ENCODE measurements around the gene NR3C2. TPM values are rescaled to one million over a fixed set of nuclear protein-coding genes. Genes with fewer than 3 reads are reported as not detected.

The NR3C2 gene
- total and polyA plus RNA-seq, 5 experiments from 2014 or later: 6.8 to 53.5 (median 9.4) TPM

GRCh38 chr4:148396986-148397673 is 45.1 kb downstream of the NR3C2 start:
- H3K36me3 Mint-ChIP-seq: peaks cover 0 to 9% (median 3%) of the 10 kb centered on the region in 3 donors
- no peaks in the 10 kb centered on the region for H3K9me3 Mint-ChIP-seq
- H3K4me1 Mint-ChIP-seq: peaks cover 30 to 68% (median 56%) of the 10 kb centered on the region in 4 donors
- H3K27ac Mint-ChIP-seq: no peak overlapping the region
- ATAC-seq (no peak), DNase-seq (no peak)
- no peaks in the 10 kb centered on the region for H3K27me3 Mint-ChIP-seq
- POLR2A ChIA-PET: no interaction called here
- no peak overlapping the region for H3K4me3 Mint-ChIP-seq

GRCh38 chr4:148395771-148396170 is 46.4 kb downstream of the NR3C2 start:
- Mint-ChIP-seq H3K27me3 (no peaks in the 10 kb centered on the region), H3K36me3 (peaks cover 0 to 9% (median 3%) of the 10 kb centered on the region in 3 donors), H3K9me3 (no peaks in the 10 kb centered on the region), H3K4me3 (no peak overlapping the region), H3K4me1 (peaks cover 25 to 74% (median 53%) of the 10 kb centered on the region in 4 donors), H3K27ac (no peak overlapping the region)
- ATAC-seq (no peak), DNase-seq (no peak)
- POLR2A ChIA-PET: interaction anchor here (0.5 to 1.1 kb wide), 2 partner anchors 8 to 47 kb away, joined by 3 read pairs; partner anchors contain the start of gene NR3C2

- Mint-ChIP-seq H3K27ac (no peak overlapping the region), H3K4me1 (peaks cover 22 to 67% (median 55%) of the 10 kb centered on the region in 4 donors)
- POLR2A ChIA-PET: interaction anchor here (0.6 to 1.0 kb wide), 2 partner anchors 52 to 119 kb away, joined by 3 to 4 read pairs; no protein-coding TSS in a partner anchor
Observed at GRCh38 chr4:148391056-148391455, 51.2 kb downstream of the NR3C2 start.

GRCh38 chr4:148390311-148390710 is 51.9 kb downstream of the NR3C2 start:
- Mint-ChIP-seq H3K27ac (peak overlapping the region in 3 of 10 donors; percentile 1 to 74 (median 19)), H3K27me3 (no peaks in the 10 kb centered on the region), H3K4me3 (no peak overlapping the region), H3K4me1 (peaks cover 24 to 67% (median 58%) of the 10 kb centered on the region in 4 donors), H3K36me3 (peaks cover 0 to 7% (median 1%) of the 10 kb centered on the region in 3 donors), H3K9me3 (no peaks in the 10 kb centered on the region)
- DNase-seq: no peak
- ATAC-seq: no peak
- POLR2A ChIA-PET: interaction anchor here (1.0 kb wide), 1 partner anchor 53 kb away, joined by 4 read pairs; no protein-coding TSS in a partner anchor

More at GRCh38 chr4:148391056-148391455, 51.2 kb downstream of the NR3C2 start:
- ATAC-seq (no peak), DNase-seq (no peak)
- Mint-ChIP-seq H3K36me3 (peaks cover 0 to 7% (median 2%) of the 10 kb centered on the region in 3 donors), H3K27me3 (no peaks in the 10 kb centered on the region), H3K9me3 (no peaks in the 10 kb centered on the region), H3K4me3 (no peak overlapping the region)

- DNase-seq: no peak
- peaks cover 20 to 54% (median 45%) of the 10 kb centered on the region in 4 donors for H3K4me1 Mint-ChIP-seq
- peaks cover 0 to 9% (median 0%) of the 10 kb centered on the region in 3 donors for H3K36me3 Mint-ChIP-seq
- no peak overlapping the region for H3K4me3 Mint-ChIP-seq
- POLR2A ChIA-PET: no interaction called here
- peak overlapping the region in 6 of 10 donors; percentile 8 to 67 (median 31) for H3K27ac Mint-ChIP-seq
- ATAC-seq: no peak
- no peaks in the 10 kb centered on the region for H3K27me3 Mint-ChIP-seq
- peaks cover 0 to 9% (median 0%) of the 10 kb centered on the region in 9 donors for H3K9me3 Mint-ChIP-seq
Observed at GRCh38 chr4:148380291-148380690, 61.9 kb downstream of the NR3C2 start.

- H3K36me3 Mint-ChIP-seq: peaks cover 0 to 5% (median 0%) of the 10 kb centered on the region in 3 donors
- H3K27ac Mint-ChIP-seq: peak overlapping the region; percentile 86 to 98 (median 94)
- DNase-seq: peak; percentile 33 to 85 (median 67)
- POLR2A ChIA-PET: interaction anchor here (0.5 to 5.1 kb wide), 9 partner anchors 41 to 323 kb away, joined by 3 to 103 read pairs (median 5); partner anchors contain the start of gene NR3C2
- ATAC-seq: peak; percentile 89 to 90
- peak overlapping the region; percentile 73 to 87 (median 81) for H3K4me3 Mint-ChIP-seq
- H3K9me3 Mint-ChIP-seq: peaks cover 0 to 9% (median 0%) of the 10 kb centered on the region in 9 donors
- no peaks in the 10 kb centered on the region for H3K27me3 Mint-ChIP-seq
- peaks cover 25 to 52% (median 49%) of the 10 kb centered on the region in 4 donors for H3K4me1 Mint-ChIP-seq
Observed at GRCh38 chr4:148376151-148376550, 66.1 kb downstream of the NR3C2 start.

- peaks cover 0 to 5% (median 0%) of the 10 kb centered on the region in 3 donors for H3K36me3 Mint-ChIP-seq
- H3K9me3 Mint-ChIP-seq: peaks cover 0 to 9% (median 0%) of the 10 kb centered on the region in 9 donors
- ATAC-seq: peak; percentile 7 to 11
- H3K4me3 Mint-ChIP-seq: peak overlapping the region; percentile 73 to 87 (median 81)
- peak overlapping the region; percentile 81 to 98 (median 92) for H3K27ac Mint-ChIP-seq
- no peaks in the 10 kb centered on the region for H3K27me3 Mint-ChIP-seq
- POLR2A ChIA-PET: interaction anchor here (0.7 to 5.1 kb wide), 7 partner anchors 41 to 323 kb away, joined by 3 to 103 read pairs (median 6); partner anchors contain the start of gene NR3C2
- peaks cover 26 to 52% (median 49%) of the 10 kb centered on the region in 4 donors for H3K4me1 Mint-ChIP-seq
- DNase-seq: peak in 1 of 10 donors; percentile 19
Observed at GRCh38 chr4:148375584-148375983, 66.6 kb downstream of the NR3C2 start.

GRCh38 chr4:148373093-148373492 is 69.1 kb downstream of the NR3C2 start:
- no peak for DNase-seq

GRCh38 chr4:148369919-148370318 is 72.3 kb downstream of the NR3C2 start:
- H3K27ac Mint-ChIP-seq: no peak overlapping the region
- POLR2A ChIA-PET: no interaction called here
- H3K36me3 Mint-ChIP-seq: no peaks in the 10 kb centered on the region
- H3K4me3 Mint-ChIP-seq: no peak overlapping the region
- peaks cover 27 to 53% (median 47%) of the 10 kb centered on the region in 4 donors for H3K4me1 Mint-ChIP-seq
- DNase-seq (no peak), ATAC-seq (no peak)
- no peaks in the 10 kb centered on the region for H3K27me3 Mint-ChIP-seq
- H3K9me3 Mint-ChIP-seq: no peaks in the 10 kb centered on the region

More at GRCh38 chr4:148373093-148373492, 69.1 kb downstream of the NR3C2 start:
- ATAC-seq: no peak
- no peaks in the 10 kb centered on the region for H3K27me3 Mint-ChIP-seq
- H3K27ac Mint-ChIP-seq: peak overlapping the region in 2 of 10 donors; percentile 6 to 44
- POLR2A ChIA-PET: interaction anchor here (5.1 kb wide), 1 partner anchor 70 kb away, joined by 103 read pairs; the partner anchor contains the start of gene NR3C2
- peaks cover 0 to 4% (median 0%) of the 10 kb centered on the region in 9 donors for H3K9me3 Mint-ChIP-seq
- H3K4me3 Mint-ChIP-seq: peak overlapping the region in 3 of 10 donors; percentile 20 to 42 (median 33)
- peaks cover 35 to 67% (median 51%) of the 10 kb centered on the region in 4 donors for H3K4me1 Mint-ChIP-seq
- H3K36me3 Mint-ChIP-seq: no peaks in the 10 kb centered on the region

- no peaks in the 10 kb centered on the region for H3K27me3 Mint-ChIP-seq
- ATAC-seq (peak; percentile 53 to 57), DNase-seq (no peak)
- POLR2A ChIA-PET: interaction anchor here (1.9 kb wide), 1 partner anchor 75 kb away, joined by 7 read pairs; the partner anchor contains the start of gene NR3C2
- peaks cover 26 to 54% (median 47%) of the 10 kb centered on the region in 4 donors for H3K4me1 Mint-ChIP-seq
- H3K36me3 Mint-ChIP-seq: peaks cover 0 to 5% (median 0%) of the 10 kb centered on the region in 3 donors
- H3K4me3 Mint-ChIP-seq: peak overlapping the region in 6 of 10 donors; percentile 1 to 16 (median 4)
- H3K27ac Mint-ChIP-seq: peak overlapping the region in 8 of 10 donors; percentile 4 to 89 (median 42)
- peaks cover 0 to 3% (median 0%) of the 10 kb centered on the region in 9 donors for H3K9me3 Mint-ChIP-seq
Observed at GRCh38 chr4:148367756-148368155, 74.5 kb downstream of the NR3C2 start.

GRCh38 chr4:148366251-148366650 is 76.0 kb downstream of the NR3C2 start:
- Mint-ChIP-seq H3K36me3 (peaks cover 0 to 5% (median 0%) of the 10 kb centered on the region in 3 donors), H3K27me3 (no peaks in the 10 kb centered on the region), H3K4me1 (peaks cover 28 to 61% (median 50%) of the 10 kb centered on the region in 4 donors), H3K27ac (peak overlapping the region in 4 of 10 donors; percentile 12 to 46 (median 28)), H3K4me3 (peak overlapping the region in 1 of 10 donors; percentile 33), H3K9me3 (peaks cover 0 to 3% (median 0%) of the 10 kb centered on the region in 9 donors)
- POLR2A ChIA-PET: no interaction called here
- no peak for DNase-seq
- ATAC-seq: no peak

GRCh38 chr4:148364525-148364924 is 77.7 kb downstream of the NR3C2 start:
- Mint-ChIP-seq H3K9me3 (peaks cover 0 to 3% (median 0%) of the 10 kb centered on the region in 9 donors), H3K36me3 (peaks cover 0 to 5% (median 0%) of the 10 kb centered on the region in 3 donors), H3K4me1 (peaks cover 26 to 62% (median 56%) of the 10 kb centered on the region in 4 donors), H3K27ac (no peak overlapping the region), H3K27me3 (no peaks in the 10 kb centered on the region), H3K4me3 (no peak overlapping the region)
- POLR2A ChIA-PET: interaction anchor here (0.9 kb wide), 1 partner anchor 22 kb away, joined by 5 read pairs; no protein-coding TSS in a partner anchor
- DNase-seq (no peak), ATAC-seq (no peak)
